ENCODE measurements around the gene FKBP6. TPM values are rescaled to one million over a fixed set of nuclear protein-coding genes. Genes with fewer than 3 reads are reported as not detected.
"Not testable (repeated sequence)": the region's sequence is repeated elsewhere in the genome, so short reads cannot be mapped to it uniquely, and the experiment has no call there.

FKBP6 gene
- total and polyA plus RNA-seq, 9 of the 15 experiments (the other 6 are each of a cell fraction or from before 2014, with no cell fraction given), result not detected

DNA sequence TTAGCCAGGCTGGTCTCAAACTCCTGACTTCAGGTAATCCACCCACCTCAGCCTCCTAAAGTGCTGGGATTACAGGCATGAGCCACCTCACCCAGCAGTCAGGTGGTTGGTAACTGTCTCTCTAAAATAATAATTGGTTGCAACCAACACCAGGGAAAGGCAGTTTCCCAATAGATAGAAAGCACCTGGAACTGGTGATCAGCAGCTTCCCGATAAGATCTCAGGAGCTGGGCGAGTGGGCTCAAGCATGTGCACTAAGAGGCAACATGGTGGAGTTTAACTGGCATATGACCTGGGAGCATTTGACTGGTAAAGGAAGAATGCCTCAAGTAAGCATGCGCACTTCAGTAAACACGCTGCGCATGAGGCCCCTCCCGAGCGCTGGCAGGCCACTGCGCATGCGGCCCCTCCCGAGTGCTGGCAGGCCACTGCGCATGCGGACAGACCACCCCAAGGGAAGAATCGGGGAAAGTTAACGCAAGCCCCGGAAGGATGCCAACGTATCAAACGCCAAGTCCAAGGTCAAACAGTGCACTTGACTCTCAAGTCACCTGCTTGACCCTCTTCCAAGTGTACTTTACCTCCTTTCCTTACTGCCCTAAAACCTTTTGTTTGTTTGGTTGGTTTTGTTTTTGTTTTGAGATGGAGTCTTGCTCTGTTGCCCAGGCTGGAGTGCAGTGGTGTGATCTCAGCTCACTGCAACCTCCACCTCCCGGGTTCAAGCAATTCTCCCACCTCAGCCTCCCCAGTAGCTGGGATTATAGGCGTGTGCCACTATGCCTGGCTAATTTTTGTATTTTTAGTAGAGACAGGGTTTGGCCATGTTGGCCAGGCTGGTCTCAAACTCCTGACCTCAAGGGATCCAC is 71.5 kb downstream of the FKBP6 start:
- CTCF ChIA-PET (ENCODE audit: low intra/inter-chr PET ratio); in situ Hi-C loops (cut with MboI); H3K4me1 ChIP-seq (replicated peaks in 1 of 2; ENCODE audit: control insufficient read depth in 2 of 2, insufficient read depth in 2 of 2, low read length in 2 of 2); H3K9ac ChIP-seq (ENCODE audit: insufficient read depth in 1 of 2, low read depth in 2 of 2, low read length in 2 of 2); FAIRE-seq; intact Hi-C loops (cut with micrococcal nuclease); H3K36me3 ChIP-seq (ENCODE audit: control insufficient read depth, insufficient read depth, low read length); H3K27ac ChIP-seq (ENCODE audit: extremely low read depth, low read depth, low read length); H3K4me2 ChIP-seq (ENCODE audit: insufficient read depth, low read length); H2AFZ ChIP-seq (ENCODE audit: low read depth, low read length); H3K4me3 ChIP-seq; BruUV-seq (replicated peaks); H4K20me1 ChIP-seq (replicated peaks; ENCODE audit: control insufficient read depth, insufficient read depth, low read length); H3K9me1 ChIP-seq (ENCODE audit: control insufficient read depth, insufficient read depth, low read length); H3K27me3 ChIP-seq (ENCODE audit: control insufficient read depth in 2 of 2, insufficient read depth in 2 of 2, low read length in 2 of 2); H3K79me2 ChIP-seq (ENCODE audit: control insufficient read depth, insufficient read depth, low read length); H3K9me3 ChIP-seq (replicated peaks; ENCODE audit: control insufficient read depth, insufficient read depth, low read depth, low read length); POLR2A ChIA-PET: not testable (repeated sequence)
- peak in 2 of 4 experiments; percentile 25 to 44 for DNase-seq (ENCODE audit: extremely low read depth in 1 of 4, low spot score in 3 of 4)
- 39% methylated on average over 19 of the region's 19 CpGs for WGBS (ENCODE audit: insufficient coverage, low coverage, missing lambda C conversion rate)
- ATAC-seq, result peak; percentile 49; the same call in 2 of the 3 replicates
- TF ChIP-seq NRF1 (conservative IDR thresholded peaks at IDR 0.05 in 1 of 2, IDR thresholded peaks at IDR 0.05 in 1 of 2), result peak; percentile 92 to 94
- TF ChIP-seq, protein P1, sequence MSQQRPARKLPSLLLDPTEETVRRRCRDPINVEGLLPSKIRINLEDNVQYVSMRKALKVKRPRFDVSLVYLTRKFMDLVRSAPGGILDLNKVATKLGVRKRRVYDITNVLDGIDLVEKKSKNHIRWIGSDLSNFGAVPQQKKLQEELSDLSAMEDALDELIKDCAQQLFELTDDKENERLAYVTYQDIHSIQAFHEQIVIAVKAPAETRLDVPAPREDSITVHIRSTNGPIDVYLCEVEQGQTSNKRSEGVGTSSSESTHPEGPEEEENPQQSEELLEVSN (IDR thresholded peaks at IDR 0.05; ENCODE audit: borderline replicate concordance in 1 of 2, extremely low read depth in 1 of 2, insufficient read depth in 1 of 2, insufficient read length in 1 of 2, low read depth in 1 of 2, low read length in 1 of 2, poor library complexity in 1 of 2, severe bottlenecking in 1 of 2), result peak in 1 of 2 experiments; percentile 22
- TF ChIP-seq MEIS2 (IDR thresholded peaks at IDR 0.05; ENCODE audit: partially characterized antibody), result peak; percentile 72
- TF ChIP-seq L3MBTL2 (IDR thresholded peaks at IDR 0.05), result peak; percentile 39; the same call in 1 of the 2 replicates
- TF ChIP-seq, protein P2, sequence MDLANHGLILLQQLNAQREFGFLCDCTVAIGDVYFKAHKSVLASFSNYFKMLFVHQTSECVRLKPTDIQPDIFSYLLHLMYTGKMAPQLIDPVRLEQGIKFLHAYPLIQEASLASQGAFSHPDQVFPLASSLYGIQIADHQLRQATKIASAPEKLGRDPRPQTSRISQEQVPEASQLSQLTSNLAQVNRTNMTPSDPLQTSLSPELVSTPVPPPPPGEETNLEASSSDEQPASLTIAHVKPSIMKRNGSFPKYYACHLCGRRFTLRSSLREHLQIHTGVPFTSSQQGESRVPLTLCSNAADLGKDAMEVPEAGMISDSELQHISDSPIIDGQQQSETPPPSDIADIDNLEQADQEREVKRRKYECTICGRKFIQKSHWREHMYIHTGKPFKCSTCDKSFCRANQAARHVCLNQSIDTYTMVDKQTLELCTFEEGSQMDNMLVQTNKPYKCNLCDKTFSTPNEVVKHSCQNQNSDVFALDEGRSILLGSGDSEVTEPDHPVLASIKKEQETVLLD (IDR thresholded peaks at IDR 0.05), result peak; percentile 70; the same call in 1 of the 2 replicates
- TF ChIP-seq, protein P3, sequence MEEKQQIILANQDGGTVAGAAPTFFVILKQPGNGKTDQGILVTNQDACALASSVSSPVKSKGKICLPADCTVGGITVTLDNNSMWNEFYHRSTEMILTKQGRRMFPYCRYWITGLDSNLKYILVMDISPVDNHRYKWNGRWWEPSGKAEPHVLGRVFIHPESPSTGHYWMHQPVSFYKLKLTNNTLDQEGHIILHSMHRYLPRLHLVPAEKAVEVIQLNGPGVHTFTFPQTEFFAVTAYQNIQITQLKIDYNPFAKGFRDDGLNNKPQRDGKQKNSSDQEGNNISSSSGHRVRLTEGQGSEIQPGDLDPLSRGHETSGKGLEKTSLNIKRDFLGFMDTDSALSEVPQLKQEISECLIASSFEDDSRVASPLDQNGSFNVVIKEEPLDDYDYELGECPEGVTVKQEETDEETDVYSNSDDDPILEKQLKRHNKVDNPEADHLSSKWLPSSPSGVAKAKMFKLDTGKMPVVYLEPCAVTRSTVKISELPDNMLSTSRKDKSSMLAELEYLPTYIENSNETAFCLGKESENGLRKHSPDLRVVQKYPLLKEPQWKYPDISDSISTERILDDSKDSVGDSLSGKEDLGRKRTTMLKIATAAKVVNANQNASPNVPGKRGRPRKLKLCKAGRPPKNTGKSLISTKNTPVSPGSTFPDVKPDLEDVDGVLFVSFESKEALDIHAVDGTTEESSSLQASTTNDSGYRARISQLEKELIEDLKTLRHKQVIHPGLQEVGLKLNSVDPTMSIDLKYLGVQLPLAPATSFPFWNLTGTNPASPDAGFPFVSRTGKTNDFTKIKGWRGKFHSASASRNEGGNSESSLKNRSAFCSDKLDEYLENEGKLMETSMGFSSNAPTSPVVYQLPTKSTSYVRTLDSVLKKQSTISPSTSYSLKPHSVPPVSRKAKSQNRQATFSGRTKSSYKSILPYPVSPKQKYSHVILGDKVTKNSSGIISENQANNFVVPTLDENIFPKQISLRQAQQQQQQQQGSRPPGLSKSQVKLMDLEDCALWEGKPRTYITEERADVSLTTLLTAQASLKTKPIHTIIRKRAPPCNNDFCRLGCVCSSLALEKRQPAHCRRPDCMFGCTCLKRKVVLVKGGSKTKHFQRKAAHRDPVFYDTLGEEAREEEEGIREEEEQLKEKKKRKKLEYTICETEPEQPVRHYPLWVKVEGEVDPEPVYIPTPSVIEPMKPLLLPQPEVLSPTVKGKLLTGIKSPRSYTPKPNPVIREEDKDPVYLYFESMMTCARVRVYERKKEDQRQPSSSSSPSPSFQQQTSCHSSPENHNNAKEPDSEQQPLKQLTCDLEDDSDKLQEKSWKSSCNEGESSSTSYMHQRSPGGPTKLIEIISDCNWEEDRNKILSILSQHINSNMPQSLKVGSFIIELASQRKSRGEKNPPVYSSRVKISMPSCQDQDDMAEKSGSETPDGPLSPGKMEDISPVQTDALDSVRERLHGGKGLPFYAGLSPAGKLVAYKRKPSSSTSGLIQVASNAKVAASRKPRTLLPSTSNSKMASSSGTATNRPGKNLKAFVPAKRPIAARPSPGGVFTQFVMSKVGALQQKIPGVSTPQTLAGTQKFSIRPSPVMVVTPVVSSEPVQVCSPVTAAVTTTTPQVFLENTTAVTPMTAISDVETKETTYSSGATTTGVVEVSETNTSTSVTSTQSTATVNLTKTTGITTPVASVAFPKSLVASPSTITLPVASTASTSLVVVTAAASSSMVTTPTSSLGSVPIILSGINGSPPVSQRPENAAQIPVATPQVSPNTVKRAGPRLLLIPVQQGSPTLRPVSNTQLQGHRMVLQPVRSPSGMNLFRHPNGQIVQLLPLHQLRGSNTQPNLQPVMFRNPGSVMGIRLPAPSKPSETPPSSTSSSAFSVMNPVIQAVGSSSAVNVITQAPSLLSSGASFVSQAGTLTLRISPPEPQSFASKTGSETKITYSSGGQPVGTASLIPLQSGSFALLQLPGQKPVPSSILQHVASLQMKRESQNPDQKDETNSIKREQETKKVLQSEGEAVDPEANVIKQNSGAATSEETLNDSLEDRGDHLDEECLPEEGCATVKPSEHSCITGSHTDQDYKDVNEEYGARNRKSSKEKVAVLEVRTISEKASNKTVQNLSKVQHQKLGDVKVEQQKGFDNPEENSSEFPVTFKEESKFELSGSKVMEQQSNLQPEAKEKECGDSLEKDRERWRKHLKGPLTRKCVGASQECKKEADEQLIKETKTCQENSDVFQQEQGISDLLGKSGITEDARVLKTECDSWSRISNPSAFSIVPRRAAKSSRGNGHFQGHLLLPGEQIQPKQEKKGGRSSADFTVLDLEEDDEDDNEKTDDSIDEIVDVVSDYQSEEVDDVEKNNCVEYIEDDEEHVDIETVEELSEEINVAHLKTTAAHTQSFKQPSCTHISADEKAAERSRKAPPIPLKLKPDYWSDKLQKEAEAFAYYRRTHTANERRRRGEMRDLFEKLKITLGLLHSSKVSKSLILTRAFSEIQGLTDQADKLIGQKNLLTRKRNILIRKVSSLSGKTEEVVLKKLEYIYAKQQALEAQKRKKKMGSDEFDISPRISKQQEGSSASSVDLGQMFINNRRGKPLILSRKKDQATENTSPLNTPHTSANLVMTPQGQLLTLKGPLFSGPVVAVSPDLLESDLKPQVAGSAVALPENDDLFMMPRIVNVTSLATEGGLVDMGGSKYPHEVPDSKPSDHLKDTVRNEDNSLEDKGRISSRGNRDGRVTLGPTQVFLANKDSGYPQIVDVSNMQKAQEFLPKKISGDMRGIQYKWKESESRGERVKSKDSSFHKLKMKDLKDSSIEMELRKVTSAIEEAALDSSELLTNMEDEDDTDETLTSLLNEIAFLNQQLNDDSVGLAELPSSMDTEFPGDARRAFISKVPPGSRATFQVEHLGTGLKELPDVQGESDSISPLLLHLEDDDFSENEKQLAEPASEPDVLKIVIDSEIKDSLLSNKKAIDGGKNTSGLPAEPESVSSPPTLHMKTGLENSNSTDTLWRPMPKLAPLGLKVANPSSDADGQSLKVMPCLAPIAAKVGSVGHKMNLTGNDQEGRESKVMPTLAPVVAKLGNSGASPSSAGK (IDR thresholded peaks at IDR 0.05), result peak; percentile 21; the same call in 1 of the 2 replicates
